HepG2 (cell line): Measurements from ENCODE around the gene ECE2. TPM values are rescaled to one million over a fixed set of nuclear protein-coding genes. Genes with fewer than 3 reads are reported as not detected.

ENCODE experiments used
- BCLAF1 ChIP-seq: fragments of 450-650 bp; IDR thresholded peaks from 2 replicates; pipeline ENCODE4 v1.6.1; 2017; ENCODE audit warnings: mild to moderate bottlenecking
- DBP ChIP-seq: sonication (generic); formaldehyde crosslinking; IDR thresholded peaks from 2 replicates; pipeline ENCODE4 v1.4.0; 2020; ENCODE audit warnings: missing genetic modification reagents; ENCODE audit errors: not compliant biosample characterization
- DNMT1 ChIP-seq: sonication (generic); formaldehyde crosslinking; IDR thresholded peaks from 2 replicates; pipeline ENCODE4 v1.5.1; 2020; ENCODE audit warnings: mild to moderate bottlenecking, missing genetic modification reagents
- EHMT2 ChIP-seq: fragments of 200-600 bp; sonication (generic); IDR thresholded peaks from 2 replicates; pipeline ENCODE4 v1.7.0; 2017; ENCODE audit warnings: antibody characterized with exemption, low read depth, low read length, borderline replicate concordance
- ETS1 ChIP-seq: sonication (generic); formaldehyde crosslinking; IDR thresholded peaks from 2 replicates; pipeline ENCODE4 v1.4.0; 2020; ENCODE audit warnings: missing genetic modification reagents
- HOXA3 ChIP-seq: sonication (generic); formaldehyde crosslinking; IDR thresholded peaks from 2 replicates; pipeline ENCODE4 v1.5.0; 2020; ENCODE audit warnings: missing genetic modification reagents
- IRF9 ChIP-seq: sonication (generic); formaldehyde crosslinking; IDR thresholded peaks from 2 replicates; pipeline ENCODE4 v1.8.0; 2022; ENCODE audit warnings: missing genetic modification reagents, mild to moderate bottlenecking, borderline replicate concordance
- MAFF ChIP-seq: IDR thresholded peaks from 2 replicates; pipeline ENCODE4 v1.6.1; 2011; ENCODE audit warnings: low read depth, low read length, improper control_type of control experiment
- NFIC ChIP-seq: IDR thresholded peaks from 2 replicates; pipeline ENCODE4 v1.6.1; 2012; ENCODE audit warnings: mild to moderate bottlenecking, low read length, inconsistent platforms
- NFKB2 ChIP-seq: sonication (generic); formaldehyde crosslinking; IDR thresholded peaks from 2 replicates; pipeline ENCODE4 v1.4.0; 2020; ENCODE audit warnings: missing genetic modification reagents, borderline replicate concordance
- NR2C2 ChIP-seq: sonication (generic); formaldehyde crosslinking; IDR thresholded peaks from 2 replicates; pipeline ENCODE4 v1.4.0; 2020; ENCODE audit warnings: missing genetic modification reagents, mild to moderate bottlenecking, moderate library complexity, borderline replicate concordance
- REPIN1 ChIP-seq: sonication (generic); formaldehyde crosslinking; IDR thresholded peaks from 2 replicates; pipeline ENCODE4 v1.8.0; 2022; ENCODE audit warnings: missing genetic modification reagents, low read depth, mild to moderate bottlenecking, borderline replicate concordance
- RNF219 ChIP-seq: sonication (generic); formaldehyde crosslinking; IDR thresholded peaks from 2 replicates; pipeline ENCODE4 v1.5.0; 2020; ENCODE audit warnings: mild to moderate bottlenecking, missing genetic modification reagents
- TBL1XR1 ChIP-seq: fragments of 150-350 bp; IDR thresholded peaks from 2 replicates; pipeline ENCODE4 v1.6.1; 2014; ENCODE audit warnings: borderline replicate concordance, low read length; ENCODE audit not compliant: partially characterized antibody
- XRCC5 ChIP-seq: fragments of 200-400 bp; formaldehyde crosslinking; optimal IDR thresholded peaks from 2 replicates; pipeline ENCODE3; 2017; ENCODE audit warnings: mild to moderate bottlenecking, low read length
- ZNF282 ChIP-seq: fragments of 450-650 bp; IDR thresholded peaks from 2 replicates; pipeline ENCODE4 v1.6.1; 2018; ENCODE audit not compliant: partially characterized antibody
- ZNF431 ChIP-seq: sonication (generic); formaldehyde crosslinking; IDR thresholded peaks from 2 replicates; pipeline ENCODE4 v1.9.0; 2022; ENCODE audit warnings: missing genetic modification reagents, low read depth, mild to moderate bottlenecking, borderline replicate concordance
- ZNF546 ChIP-seq: sonication (generic); formaldehyde crosslinking; conservative IDR thresholded peaks from 2 replicates; pipeline ENCODE4 v1.8.1; 2023; ENCODE audit warnings: mild to moderate bottlenecking, missing genetic modification reagents
- ZNF713 ChIP-seq: sonication (generic); formaldehyde crosslinking; IDR thresholded peaks from 2 replicates; pipeline ENCODE4 v1.4.0; 2020; ENCODE audit warnings: mild to moderate bottlenecking, missing genetic modification reagents
- ZNF781 ChIP-seq: sonication (generic); formaldehyde crosslinking; IDR thresholded peaks from 2 replicates; pipeline ENCODE4 v1.5.1; 2020; ENCODE audit warnings: borderline replicate concordance, mild to moderate bottlenecking, missing genetic modification reagents; ENCODE audit errors: not compliant biosample characterization
- polyA plus RNA-seq, 8 experiments: library from polyadenylated mRNA; depleted of rRNA in 3 of 8; stranded (reverse) in 7 of 8; unstranded in 1 of 8; fragments of >200 nt; fragmentation: Illumina TruSeq in 4 of 8; extraction: Trizol in 4 of 8; gene quantifications; 2 replicates each; pipeline versions ENCODE4 v1.2.1 to v1.2.3, GENCODE V29; 2011 to 2016; ENCODE audit warnings: low read depth in 4 of 8, missing spikeins in 1 of 8, mixed read lengths in 1 of 8; ENCODE audit not compliant: insufficient read depth in 1 of 8
- total RNA-seq, 5 experiments: library from RNA; depleted of rRNA; stranded (reverse); fragments of >200 nt; fragmentation: Illumina TruSeq; extraction: Trizol; gene quantifications; 2 replicates each; pipeline ENCODE4 v1.2.3, GENCODE V29; 2016; ENCODE audit warnings: low read depth in 1 of 5

ECE2 gene
- total and polyA plus RNA-seq, 2 of the 13 experiments (the other 11 are each of a cell fraction or from before 2014, with no cell fraction given), result not detected

GRCh38 chr3:184241447-184242296 lies 34.1 kb upstream of the ECE2 start (continued):
- TF ChIP-seq ETS1 (CRISPR knock-in tag) (peak; percentile 77; the same call in 1 of the 2 replicates), NFIC (no peak), ZNF713 (CRISPR knock-in tag) (peak; percentile 63; the same call in 1 of the 2 replicates), NFKB2 (CRISPR knock-in tag) (peak; percentile 95), DNMT1 (CRISPR knock-in tag) (peak; percentile 62; the same call in 1 of the 2 replicates), DBP (CRISPR knock-in tag) (peak; percentile 34), BCLAF1 (no peak), IRF9 (CRISPR knock-in tag) (0 out of 2 replicates have a peak, but pooled peaks have one; percentile 83), ZNF546 (CRISPR knock-in tag) (peak; percentile 83; the same call in 1 of the 2 replicates), MAFF (no peak), REPIN1 (CRISPR knock-in tag) (peak; percentile 95; the same call in 1 of the 2 replicates), RNF219 (no peak), ZNF431 (peak; percentile 86; the same call in 1 of the 2 replicates), NR2C2 (peak; percentile 93), HOXA3 (CRISPR knock-in tag) (peak; percentile 96), XRCC5 (peak; percentile 81), ZNF781 (CRISPR knock-in tag) (no peak), ZNF282 (no peak), EHMT2 (peak; percentile 53; the same call in 1 of the 2 replicates), TBL1XR1 (peak; percentile 13)
